ENCODE data around the gene CAPN2.

CAPN2 gene

DNA sequence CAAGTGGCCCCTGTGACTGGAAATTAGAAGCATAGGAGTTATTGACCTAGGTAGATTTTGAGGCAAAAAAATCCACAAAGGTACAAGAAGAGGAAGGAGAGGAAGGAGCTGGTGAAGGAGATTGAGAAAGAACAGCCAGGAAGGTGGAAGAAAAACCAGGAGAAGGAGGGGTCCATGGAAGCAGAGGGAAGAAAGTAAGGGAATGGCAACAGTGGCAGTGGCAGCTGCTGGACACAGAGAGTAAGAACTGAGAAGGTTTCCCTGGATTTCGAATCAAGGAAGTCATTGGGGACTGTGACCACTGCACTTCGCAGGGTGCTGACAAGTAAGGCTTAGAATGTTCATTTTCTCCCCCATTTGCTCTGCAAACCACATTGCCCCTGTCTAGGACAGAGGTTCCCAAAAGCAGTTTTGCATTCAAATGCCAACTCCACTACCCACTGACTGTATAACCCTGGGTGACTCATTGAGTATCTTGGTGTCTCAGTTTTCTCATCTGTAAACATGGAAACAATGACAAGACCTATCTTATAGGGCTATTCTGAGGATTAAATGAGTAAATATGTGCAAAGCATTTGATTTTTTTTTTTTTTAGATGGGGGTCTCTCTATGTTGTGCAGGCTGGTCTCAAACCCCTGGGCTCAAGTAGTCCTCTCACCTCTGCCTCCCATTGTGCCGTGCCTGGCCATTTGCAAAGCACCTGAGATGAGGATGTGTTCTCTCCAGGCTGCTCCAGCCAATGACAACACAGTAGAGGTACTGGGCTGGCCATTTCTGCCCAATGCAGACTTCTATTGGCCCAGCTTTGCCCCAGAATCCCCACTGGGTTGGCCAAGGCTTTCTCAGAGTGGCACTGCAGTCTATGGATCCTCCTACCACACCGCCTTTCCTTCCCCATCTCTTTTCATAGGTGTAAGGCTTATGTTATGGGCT, 9.3 kb upstream of the CAPN2 start:
- DNase-seq, result peak; percentile 60

DNA sequence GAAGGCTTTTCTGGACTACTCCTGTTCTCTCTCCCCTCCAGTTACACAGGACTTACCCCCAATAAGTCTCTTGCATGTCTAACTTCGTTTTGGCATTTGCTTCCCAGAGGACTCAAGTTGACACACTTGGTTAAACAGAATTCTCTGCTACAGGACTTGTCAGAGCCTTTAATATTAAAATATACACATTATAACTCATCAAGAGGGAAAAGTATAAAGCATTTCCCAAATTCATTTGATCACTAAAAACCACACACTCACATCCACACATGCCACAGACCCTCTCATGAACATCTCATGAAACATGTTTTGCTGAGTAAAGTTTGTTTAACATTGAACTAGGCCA, 8.7 kb upstream of the CAPN2 start:
- DNase-seq, result no peak

DNA sequence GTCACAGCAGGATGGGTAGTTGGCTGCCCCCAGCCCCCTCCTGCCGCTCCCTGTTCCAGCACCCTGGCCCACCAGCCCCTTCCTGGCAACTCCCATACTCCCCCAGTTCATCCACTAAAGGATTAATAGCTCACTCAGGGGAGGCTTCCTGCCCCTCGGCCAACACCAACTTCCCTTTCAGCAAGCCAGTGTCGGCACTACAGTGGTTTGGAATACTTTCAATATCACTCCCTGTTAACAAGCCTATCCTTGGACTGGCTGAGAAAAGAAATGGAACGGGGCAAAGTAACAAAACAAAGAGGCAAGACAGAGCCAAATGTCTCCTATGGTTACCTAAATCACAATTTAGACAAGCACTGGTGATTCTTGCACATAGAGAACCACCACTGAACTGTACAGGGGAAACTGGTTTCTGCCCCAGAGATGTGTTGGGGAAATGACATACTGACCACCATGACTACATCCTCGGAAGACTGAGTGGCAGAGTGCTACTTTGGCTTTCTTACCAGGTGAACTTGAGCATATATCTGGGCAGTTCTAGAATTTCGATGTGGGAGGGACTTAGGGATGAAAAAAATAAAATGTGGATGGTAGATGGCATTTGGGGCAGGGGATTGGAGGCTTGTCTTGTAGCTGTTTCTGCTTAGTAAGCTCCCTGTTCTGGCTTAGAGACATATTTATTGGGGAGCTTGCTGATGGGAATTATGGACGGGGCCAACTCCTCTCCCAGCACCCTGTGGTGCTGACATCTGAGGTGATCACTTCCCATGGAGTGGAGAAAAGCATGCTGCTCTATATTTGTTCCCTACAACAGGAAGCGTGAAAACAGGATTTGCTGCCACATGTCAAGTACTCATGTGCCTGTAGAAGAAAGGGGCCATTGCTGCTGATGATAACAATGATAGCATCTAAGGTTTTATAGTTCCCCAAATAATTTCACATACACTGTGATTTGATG, 7.1 kb upstream of the CAPN2 start:
- peak; percentile 44 for DNase-seq

DNA sequence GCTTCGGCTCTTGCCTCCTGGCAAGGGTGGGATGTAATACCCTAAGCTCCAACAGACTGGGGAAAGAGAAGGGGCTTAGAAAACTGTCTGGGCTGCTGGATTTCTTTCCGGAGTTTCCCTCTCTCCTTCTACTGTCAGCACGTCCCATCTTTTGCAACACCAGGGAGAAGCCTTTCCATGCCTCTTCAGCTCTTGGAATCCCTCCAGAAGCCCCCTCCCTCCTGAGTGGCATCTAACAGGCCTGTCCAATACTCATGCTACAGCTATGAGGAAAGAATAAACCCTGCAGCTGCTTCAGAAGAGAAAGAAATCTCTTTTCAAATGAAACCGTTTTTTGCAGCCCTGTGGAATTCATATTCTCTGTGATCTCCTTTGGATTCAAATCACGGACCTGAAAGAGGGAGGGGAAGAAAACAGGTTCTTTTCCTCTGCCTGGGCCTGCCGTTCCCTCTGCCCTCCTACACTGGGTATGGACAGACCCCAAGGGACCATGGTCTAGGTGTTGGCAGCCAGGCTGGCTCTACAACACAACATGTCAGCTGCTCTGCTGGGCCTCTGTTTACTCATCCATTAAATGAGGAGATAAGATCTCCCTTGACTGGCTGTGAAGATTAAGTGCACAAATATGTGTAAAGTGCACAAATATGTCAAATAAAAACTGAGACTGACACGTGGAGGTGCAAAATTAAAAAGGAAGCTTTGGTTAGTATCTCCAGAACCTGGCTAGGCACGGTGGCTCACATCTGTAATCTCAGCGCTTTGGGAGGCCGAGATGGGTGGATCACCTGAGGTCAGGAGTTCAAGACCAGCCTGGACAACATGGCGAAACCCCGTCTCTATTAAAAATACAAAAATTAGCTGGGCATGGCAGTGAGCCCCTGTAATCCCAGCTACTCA, 6.0 kb upstream of the CAPN2 start:
- peak; percentile 98 for DNase-seq

DNA sequence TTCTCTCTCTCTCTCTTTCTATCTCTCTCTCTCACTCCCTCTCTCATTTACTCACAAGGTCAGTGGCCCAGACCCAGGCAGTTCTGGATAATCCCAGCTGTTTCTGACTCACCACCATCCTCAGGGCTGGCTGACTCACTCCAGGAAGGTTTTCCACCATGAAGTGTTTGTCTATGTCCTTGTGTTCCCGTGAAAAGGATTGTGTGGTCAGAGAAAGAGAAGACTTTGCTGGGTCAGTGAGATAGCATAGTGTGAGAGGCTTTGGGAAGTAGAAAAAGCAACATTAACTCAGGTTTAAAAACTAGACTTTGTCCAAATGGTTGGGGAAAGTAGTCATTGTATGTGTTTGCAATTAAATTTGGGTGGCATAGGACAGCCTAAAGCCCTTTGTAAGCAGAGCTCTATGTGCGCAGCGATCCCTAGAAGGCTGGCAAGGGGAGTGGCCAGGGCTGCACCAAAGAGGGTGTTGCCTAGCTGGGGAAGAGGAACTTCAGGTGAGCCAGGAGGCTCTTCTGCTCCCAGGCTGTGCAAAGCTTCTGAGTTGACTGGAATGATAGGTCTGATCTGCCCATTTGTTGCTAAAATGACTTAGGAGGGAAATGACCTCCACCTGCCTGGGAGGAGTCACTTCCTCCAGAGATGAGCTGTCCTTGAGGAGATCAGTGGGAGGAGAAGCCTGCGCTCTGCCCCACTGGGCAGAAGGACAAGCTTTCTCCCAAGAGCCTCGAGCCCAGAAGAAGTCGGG, 4.9 kb upstream of the CAPN2 start:
- peak; percentile 97 for DNase-seq

DNA sequence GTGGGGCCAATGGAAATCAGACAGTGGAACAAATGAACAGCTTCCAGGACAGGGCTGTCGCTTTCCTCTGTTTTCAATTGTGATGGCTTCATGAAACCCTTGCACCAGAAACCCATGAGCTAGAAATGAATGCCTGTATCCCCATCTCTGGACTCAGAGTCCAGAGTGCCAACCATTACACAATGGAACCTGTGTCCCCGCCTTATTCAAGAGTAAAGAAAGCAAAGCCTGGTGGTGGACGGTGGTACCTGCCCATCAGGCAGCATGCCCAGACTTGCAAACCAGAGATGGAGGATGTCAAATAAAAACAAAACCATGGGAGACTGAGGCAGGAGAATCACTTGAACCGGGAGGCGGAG, 4.4 kb upstream of the CAPN2 start:
- DNase-seq, result no peak

DNA sequence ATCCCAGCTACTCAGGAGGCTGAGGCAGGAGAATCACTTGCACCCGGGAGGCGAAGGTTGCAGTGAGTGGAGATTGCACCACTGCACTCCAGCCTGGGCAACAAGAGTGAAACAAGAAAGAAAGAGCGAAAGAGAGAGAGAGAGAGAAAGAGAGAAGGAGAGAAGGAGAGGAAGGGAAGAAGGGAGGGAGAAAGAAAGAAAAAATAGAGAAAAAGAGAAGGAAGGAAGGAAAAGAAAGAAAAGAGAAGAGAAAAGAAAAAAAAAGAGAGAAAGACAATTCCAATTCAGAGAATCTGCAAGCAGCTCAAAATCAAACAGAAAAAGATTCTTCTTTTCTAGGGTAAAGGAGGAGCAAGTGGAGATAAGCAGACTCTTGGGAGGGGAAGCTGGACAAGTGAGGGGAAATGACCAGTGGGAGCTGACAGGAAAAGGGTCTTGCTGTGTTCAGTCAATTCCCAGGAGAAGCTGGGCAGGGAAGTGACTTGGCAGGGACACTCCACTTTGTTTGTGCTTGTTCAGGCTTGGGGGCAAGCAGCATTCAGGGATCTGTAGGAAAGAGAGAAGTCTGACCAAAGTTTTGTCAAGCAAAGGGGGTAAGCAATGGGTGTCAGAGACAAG, 3.6 kb upstream of the CAPN2 start:
- DNase-seq, result no peak

DNA sequence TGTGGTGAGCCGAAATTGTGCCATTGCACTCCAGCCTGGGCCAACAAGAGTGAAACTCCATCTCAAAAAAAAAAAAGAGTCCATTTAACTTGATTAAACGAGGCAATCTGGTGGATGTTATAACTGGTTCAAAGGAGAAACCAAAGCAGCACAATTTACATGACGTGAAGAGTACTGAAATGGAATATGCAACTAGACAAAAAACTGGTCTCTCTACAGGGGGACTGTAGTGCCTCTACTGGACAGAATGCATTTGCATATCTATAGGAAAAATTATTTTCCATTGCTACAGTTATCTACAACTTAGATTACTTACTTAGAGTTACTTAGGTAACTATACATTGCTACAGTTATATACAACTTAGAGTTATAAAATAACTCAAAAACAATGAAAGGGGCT, 2.7 kb upstream of the CAPN2 start:
- peak; percentile 53 for DNase-seq

DNA sequence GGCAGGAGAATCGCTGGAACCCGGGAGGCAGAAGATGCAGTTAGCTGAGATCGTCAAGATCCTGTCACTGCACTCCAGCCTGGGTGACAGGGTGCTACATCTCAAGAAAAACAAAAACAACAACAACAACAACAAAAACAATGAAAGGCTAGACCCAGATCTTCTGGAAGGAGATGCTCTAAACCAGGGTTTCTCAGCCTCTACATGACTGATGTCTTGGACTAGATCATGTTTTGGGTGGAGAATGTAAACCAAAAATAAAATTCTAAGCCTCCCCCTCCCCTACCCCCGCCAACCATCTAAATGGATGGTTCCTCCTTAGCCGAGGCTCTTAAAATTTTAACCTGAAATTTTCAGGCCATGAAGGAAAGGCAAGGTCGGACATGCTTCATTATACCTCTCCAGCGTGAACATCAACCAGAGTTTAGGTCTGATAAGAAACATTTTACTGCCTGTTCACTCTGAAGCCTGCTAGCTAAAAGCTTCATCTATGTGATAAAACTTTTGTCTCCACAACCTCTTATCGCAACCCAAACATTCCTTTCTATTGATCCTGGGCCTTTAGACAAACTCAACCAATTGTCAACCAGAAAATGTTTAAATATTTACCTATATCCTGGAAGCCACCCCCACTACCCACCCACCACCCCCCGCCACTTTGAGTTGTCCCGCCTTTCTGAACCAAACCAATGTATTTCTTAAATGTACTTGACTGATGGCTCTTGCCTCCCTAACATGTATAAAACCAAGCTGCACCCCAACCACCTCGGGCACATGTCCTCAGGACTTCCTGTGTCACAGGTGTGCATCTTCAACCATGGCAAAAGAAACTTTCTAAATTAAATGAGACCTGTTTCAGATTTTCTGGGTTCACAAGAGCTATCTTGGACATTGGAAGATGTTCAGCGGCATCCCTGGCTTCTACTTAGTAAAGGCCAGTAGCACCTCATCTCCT, 1.9 kb upstream of the CAPN2 start:
- no peak for DNase-seq

DNA sequence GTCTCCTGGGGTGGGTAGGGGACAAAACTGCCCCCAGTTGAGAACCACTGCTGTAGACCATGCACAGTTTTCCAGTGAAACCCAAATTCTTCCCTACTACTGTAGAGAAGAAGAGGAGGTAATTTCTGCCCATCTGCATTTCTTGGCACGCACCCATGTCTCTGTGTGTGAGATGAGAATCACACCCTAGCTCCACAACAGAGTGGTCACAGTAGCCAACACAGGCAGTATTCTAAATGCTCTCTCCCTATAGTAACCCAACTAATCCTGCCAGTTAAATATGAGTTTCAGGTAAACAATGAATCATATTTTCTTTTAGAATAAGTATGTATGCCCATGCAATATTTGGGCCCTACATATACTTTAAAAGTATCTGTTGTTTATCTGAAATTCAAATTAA, 1.2 kb upstream of the CAPN2 start:
- DNase-seq, result peak; percentile 68

DNA sequence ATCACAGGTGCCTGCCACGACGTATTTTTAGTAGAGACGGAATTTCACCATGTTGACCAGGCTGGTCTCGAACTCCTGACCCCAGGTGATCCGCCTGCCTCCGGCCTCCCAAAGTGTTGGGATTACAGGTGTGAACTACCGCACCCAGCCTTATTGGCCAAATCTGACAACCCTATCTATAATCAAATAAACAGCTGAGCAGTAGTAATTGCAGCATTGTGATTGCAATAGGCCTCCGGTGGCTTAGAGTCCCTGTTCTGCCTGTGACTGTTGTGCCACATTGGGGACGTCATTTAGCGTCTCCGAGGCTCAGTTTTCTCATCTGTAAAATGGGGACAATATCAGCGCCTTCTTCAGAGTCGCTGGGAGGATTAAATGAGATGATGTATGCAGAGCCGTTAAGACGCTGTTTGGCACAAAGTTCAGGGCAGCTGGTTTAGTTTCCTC, 569 bp upstream of the CAPN2 start:
- no peak for DNase-seq

DNA sequence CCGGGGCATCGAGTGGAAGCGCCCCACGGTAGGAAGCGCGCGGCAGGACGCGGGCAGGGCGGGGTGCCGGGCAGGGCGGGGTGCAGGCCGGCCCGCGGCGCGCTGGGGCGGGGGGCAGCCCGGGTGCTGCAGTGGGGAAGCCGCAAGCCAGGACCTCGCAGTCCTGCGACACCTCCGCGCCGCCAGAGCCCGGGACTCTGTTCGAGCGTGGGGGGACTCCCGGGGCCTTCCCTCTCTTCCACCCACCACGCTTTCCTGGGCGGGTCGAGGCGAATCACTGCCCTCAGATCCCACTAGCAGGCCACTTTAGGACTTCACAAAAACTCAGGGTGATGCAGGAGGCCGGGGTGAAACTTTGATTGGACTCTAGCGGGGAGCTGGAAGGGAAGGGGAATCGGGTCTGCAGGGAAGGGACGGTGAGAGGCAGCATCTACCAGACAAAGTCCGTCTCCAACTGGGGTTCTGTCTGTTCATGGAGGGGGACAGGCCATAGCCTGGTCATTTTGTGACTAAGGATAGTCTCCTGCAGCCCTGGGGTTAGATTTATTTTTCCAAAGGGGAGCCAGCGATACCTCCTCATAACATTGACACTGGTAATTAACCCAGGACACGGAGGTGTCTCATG, 623 bp downstream of the CAPN2 start:
- no peak for DNase-seq

DNA sequence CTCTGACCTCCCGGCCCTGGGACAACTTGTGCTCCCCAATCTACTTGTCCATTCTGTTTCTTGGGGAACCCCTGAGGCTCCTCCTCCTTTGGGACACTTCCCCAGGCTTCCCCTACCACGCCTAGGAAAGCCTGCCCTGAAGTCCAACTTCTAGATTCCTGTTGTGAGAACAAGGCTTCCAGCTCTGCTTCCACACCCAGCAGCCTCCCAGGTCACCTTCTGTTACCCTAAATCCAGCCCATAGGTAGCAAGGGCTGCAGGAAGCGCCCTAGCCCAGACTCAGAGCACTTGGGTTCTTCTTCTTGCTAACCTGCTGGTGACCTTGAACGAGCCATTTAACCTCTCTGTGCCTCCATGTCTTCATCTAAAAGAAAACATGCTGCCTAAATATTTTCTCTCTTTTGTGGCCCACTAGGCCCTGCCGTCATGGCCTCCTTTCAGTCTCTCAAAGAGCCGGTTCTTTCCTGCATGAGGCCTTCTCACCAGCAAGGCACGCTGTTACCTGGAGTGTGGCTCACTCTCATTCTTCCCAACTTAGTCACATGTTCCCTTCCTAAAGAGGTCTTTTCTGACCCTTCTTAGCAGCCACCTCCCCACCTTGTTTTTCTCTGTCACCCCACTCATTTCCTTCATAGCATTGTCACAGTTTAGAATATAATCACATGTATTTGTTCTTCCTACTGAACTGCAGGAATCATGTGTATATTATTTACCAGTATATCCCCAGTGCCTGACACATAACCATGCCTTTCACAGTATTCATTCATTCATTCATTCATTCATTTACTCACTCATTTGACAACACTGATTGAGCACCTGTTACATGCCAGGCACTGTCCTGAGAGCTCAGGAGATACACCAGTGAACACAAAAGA, 1.4 kb downstream of the CAPN2 start:
- DNase-seq, result no peak

DNA sequence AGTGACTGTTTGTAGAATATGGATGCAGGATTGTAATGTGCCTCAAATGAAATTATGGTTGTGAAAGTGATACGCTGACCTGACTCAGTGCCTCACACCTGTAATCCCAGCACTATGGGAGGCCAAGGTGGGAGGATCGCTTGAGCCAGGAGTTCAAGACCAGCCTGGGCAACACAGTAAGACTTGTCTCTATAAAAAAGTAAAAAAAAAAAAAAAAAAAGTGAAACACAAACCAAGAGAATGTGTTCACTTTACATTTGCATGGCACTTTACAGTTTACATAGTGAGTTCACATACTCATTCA, 2.0 kb downstream of the CAPN2 start:
- DNase-seq, result no peak

DNA sequence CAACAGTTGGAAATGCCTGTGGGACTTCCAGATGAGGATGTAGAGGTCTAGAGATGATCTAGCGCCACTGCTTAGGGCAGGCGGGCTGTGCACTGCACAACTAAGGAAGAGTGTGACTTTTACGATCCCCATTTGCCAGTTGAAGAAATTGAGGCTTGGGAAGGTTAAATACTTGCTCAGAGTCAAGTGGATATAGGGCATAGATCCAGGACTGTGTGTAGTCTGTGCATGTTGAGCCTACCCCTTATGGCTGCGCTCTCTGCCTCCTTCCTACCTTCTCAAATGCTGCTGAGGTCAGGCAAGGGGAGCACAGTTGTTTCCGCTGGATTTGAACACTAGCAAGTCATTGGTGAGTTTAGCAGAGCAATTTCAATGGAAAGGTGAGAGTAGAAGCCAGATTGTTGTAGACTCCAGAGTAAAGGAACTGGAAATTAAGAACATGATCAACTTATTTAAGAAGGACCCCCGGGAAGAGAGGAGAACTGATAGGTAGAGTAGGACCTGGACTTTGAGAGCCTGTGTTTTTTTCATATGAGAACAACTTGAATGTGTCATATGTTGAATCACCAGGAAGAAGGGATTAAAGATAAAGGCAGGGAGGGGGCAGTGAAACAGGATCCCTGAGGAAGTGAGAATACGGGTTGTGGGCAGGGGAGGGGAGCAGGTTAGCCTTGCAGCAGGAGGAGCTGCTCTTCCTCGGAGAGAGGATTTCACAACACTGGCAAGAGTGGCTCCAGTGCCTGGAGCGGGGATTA, 2.7 kb downstream of the CAPN2 start:
- peak; percentile 89 for DNase-seq

DNA sequence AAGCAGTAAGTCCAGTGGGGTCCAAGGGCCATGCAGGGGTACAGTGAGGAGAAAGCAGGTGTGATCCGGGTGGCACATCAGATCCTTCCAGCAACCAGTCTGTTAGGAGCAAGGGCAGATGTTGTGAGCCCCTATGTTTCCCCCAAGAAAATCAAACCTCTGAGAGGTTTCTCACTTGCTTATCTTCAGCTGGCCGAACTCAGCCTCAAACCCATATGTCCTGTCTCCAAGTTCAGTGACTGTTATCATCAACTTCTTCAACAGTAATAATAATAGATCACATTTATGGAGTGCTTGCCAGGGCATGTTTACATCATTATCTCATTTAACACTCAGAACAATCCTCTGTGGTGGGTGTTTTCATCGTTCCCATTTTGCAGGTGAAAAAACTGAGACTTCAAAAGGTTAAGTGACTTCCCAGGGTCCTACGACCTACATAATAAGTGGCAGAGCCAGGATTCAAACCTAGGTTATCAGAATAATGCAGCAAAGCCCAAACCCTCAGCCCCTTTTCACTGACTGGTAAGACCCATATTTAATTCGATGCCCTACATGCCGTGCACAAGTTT, 3.3 kb downstream of the CAPN2 start:
- DNase-seq, result no peak

DNA sequence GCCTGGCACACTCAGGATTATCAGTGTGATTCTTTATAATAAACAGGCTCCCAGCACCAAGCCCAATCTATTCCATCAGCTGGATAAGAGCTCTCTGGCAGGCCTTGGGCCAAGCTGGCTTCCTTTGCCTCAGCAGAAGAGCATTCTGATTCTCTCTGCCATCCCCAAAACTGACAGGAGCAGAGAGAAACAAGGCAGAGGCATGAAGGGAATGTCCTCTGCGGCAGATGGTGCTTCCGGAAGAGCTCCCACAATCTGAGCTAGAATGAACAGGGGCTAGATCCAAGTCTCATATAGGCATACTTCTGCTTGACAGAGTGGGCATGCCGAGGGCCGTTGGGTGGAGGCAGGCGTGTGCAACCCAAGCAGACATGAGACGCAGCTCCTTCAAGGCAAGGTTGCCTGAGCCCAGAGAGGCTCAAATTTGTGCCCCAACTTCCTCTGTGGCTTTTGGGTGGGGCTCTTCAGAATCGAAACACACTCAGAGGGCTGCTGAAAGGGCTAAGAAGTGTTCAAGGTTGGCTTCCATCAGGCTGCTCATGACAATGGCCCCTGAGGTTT, 4.0 kb downstream of the CAPN2 start:
- peak; percentile 69 for DNase-seq

Data from fibroblast of skin of abdomen (primary cell).